ENCODE measurements around the gene ZNF273. TPM values are rescaled to one million over a fixed set of nuclear protein-coding genes. Genes with fewer than 3 reads are reported as not detected.

The ZNF273 gene
- total RNA-seq, 1 donor from 2014 or later = 9.6 TPM

GRCh38 chr7:64876792-64877713 is 26.0 kb upstream of the ZNF273 start:
- peaks cover 34% of the 10 kb centered on the region for H3K9me3 Mint-ChIP-seq (ENCODE audit: unreplicated experiment)
- H3K27ac Mint-ChIP-seq (ENCODE audit: unreplicated experiment) = no peak overlapping the region
- TF ChIP-seq CTCF (IDR thresholded peaks at IDR 0.05; ENCODE audit: partially characterized antibody, unreplicated experiment) = no peak
- peak overlapping the region; percentile 88 for H3K4me3 Mint-ChIP-seq (ENCODE audit: unreplicated experiment)
- H3K36me3 Mint-ChIP-seq (ENCODE audit: unreplicated experiment) = peaks cover 7% of the 10 kb centered on the region
- peaks cover 7% of the 10 kb centered on the region for H3K27me3 Mint-ChIP-seq (ENCODE audit: unreplicated experiment)
- no peaks in the 10 kb centered on the region for H3K4me1 Mint-ChIP-seq (ENCODE audit: low read depth, unreplicated experiment)
- peak; percentile 91 for DNase-seq

DNA sequence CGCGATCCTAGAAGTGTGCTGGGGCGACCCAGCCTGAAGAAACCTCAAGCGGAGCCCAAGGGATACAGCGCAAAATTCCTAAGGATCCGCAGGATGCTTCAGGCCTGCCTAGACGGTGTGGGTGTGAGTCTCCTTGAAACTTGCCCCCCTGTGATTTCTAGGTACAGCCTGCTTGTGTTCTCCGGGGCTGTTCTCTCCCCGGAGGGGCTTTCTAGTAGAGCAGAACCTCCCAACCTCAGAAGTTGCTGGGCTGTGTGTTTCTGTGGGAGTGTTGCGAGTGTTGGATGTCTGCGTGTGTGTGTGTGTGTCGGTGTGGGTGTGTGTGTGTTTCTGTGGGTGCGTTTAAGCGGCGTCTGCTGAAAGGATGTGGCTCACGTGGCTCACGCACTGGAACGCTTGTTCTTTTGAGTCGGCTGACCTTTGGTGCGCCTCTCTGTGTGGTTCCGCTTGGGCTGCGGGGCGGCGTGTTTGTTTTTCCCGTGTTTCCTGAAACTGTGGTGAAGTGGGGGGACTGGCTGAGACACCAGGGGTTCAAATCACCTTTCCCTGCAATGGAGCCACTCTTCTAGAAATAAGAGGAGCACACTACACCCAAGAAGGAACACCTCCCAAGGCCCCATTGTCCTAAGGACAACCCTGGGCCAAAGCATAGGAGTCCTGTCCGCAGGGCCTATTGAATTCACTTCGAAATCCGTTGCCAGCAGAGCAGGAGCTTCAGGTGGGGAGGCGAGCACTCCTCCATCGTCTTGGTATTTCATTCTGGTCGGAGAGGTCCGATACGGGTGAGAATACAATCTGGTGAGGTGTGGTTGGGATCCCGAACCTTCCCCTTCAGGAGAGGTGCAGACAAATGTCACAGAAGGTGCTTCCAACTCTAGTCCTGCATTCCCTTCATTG is 25.1 kb upstream of the ZNF273 start:
- peak overlapping the region; percentile 88 for H3K4me3 Mint-ChIP-seq (ENCODE audit: unreplicated experiment)
- no peak for TF ChIP-seq CTCF (IDR thresholded peaks at IDR 0.05; ENCODE audit: partially characterized antibody, unreplicated experiment)
- DNase-seq = no peak
- peaks cover 38% of the 10 kb centered on the region for H3K9me3 Mint-ChIP-seq (ENCODE audit: unreplicated experiment)
- H3K27me3 Mint-ChIP-seq (ENCODE audit: unreplicated experiment) = peaks cover 12% of the 10 kb centered on the region
- peaks cover 12% of the 10 kb centered on the region for H3K36me3 Mint-ChIP-seq (ENCODE audit: unreplicated experiment)
- no peaks in the 10 kb centered on the region for H3K4me1 Mint-ChIP-seq (ENCODE audit: low read depth, unreplicated experiment)
- H3K27ac Mint-ChIP-seq (ENCODE audit: unreplicated experiment) = no peak overlapping the region

DNA sequence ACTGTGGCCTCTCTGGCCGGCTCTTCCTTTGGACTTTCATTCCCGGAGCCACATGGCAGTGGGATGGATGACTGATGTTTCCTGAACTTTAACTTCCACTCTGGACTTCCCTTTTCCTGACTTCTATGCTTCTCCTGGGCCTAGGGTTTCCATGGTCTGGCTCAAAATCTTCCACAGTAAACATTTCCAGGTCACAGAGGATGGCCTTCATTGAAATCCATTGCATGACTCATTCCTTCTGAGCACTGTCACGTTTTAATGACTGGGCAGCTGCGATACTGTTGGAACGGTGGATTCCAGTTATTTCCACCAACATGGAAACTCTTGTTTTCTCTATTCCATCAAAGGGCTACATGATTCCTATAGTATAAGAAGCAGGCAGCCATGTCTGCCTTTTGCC is 24.4 kb upstream of the ZNF273 start:
- peaks cover 18% of the 10 kb centered on the region for H3K36me3 Mint-ChIP-seq (ENCODE audit: unreplicated experiment)
- no peaks in the 10 kb centered on the region for H3K4me1 Mint-ChIP-seq (ENCODE audit: low read depth, unreplicated experiment)
- no peak for TF ChIP-seq CTCF (IDR thresholded peaks at IDR 0.05; ENCODE audit: partially characterized antibody, unreplicated experiment)
- H3K27me3 Mint-ChIP-seq (ENCODE audit: unreplicated experiment) = peaks cover 19% of the 10 kb centered on the region
- H3K27ac Mint-ChIP-seq (ENCODE audit: unreplicated experiment) = no peak overlapping the region
- DNase-seq = no peak
- H3K4me3 Mint-ChIP-seq (ENCODE audit: unreplicated experiment) = no peak overlapping the region
- peaks cover 44% of the 10 kb centered on the region for H3K9me3 Mint-ChIP-seq (ENCODE audit: unreplicated experiment)

GRCh38 chr7:64879086-64879730 is 23.9 kb upstream of the ZNF273 start:
- no peak for TF ChIP-seq CTCF (IDR thresholded peaks at IDR 0.05; ENCODE audit: partially characterized antibody, unreplicated experiment)
- peaks cover 23% of the 10 kb centered on the region for H3K36me3 Mint-ChIP-seq (ENCODE audit: unreplicated experiment)
- H3K9me3 Mint-ChIP-seq (ENCODE audit: unreplicated experiment) = peaks cover 44% of the 10 kb centered on the region
- no peaks in the 10 kb centered on the region for H3K4me1 Mint-ChIP-seq (ENCODE audit: low read depth, unreplicated experiment)
- no peak overlapping the region for H3K27ac Mint-ChIP-seq (ENCODE audit: unreplicated experiment)
- no peak overlapping the region for H3K4me3 Mint-ChIP-seq (ENCODE audit: unreplicated experiment)
- no peak for DNase-seq
- H3K27me3 Mint-ChIP-seq (ENCODE audit: unreplicated experiment) = peaks cover 21% of the 10 kb centered on the region
